ENCODE measurements around the gene TMUB1.

DNA sequence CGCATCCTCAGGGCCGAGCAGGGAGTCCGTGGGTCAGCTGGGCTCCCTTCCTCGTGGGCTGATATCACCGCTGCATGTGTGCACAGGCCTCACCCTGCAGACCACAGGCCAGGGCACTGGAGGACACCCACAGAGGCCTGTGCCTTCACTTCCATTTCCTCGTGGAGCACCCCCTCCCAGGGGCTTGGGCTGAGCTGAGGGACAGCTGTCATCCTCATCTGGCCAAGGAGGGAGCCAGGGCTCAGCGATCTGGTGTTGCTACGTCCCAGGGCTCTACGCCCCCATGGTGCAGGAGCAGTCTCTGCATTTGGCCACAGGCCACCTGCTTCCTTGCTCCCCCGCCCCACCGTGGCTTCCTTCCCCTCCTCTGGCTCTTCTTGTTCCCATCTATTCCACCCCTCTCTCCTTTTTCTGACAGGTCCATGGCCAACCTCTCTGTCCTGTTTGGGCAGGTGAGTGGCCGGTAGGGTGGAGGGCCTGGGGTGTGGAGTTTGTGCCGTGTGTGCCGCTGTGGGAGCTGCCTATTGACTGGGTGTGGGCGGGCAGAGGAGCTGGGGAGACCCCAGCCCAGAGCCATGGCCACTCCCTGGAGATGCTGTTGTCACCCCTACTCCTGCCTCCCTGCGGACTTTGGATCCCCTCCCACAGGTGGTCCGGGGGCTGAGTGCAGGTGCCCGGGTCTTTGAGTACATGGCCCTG lies 43.3 kb downstream of the TMUB1 start:
- TF ChIP-seq, protein P1, sequence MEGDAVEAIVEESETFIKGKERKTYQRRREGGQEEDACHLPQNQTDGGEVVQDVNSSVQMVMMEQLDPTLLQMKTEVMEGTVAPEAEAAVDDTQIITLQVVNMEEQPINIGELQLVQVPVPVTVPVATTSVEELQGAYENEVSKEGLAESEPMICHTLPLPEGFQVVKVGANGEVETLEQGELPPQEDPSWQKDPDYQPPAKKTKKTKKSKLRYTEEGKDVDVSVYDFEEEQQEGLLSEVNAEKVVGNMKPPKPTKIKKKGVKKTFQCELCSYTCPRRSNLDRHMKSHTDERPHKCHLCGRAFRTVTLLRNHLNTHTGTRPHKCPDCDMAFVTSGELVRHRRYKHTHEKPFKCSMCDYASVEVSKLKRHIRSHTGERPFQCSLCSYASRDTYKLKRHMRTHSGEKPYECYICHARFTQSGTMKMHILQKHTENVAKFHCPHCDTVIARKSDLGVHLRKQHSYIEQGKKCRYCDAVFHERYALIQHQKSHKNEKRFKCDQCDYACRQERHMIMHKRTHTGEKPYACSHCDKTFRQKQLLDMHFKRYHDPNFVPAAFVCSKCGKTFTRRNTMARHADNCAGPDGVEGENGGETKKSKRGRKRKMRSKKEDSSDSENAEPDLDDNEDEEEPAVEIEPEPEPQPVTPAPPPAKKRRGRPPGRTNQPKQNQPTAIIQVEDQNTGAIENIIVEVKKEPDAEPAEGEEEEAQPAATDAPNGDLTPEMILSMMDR (IDR thresholded peaks at IDR 0.05), result no peak
- TF ChIP-seq EZH2 (IDR thresholded peaks at IDR 0.05; ENCODE audit: borderline replicate concordance, insufficient read depth, low read depth, low read length, poor library complexity, severe bottlenecking), result no peak

All from B cell (primary cell).